ENCODE data around the gene PHC3. TPM values are rescaled to one million over a fixed set of nuclear protein-coding genes. Genes with fewer than 3 reads are reported as not detected.

Gene PHC3
- polyA plus RNA-seq, 1 donor (not counting 4 experiments of a cell fraction or from before 2014, with no cell fraction given) = 32.2 TPM

- Histone ChIP-seq H3K4me1 (ENCODE audit: control insufficient read depth, extremely low read depth, insufficient read depth, low read length) (peaks cover 10% of the 10 kb centered on the region), H3K4me3 (ENCODE audit: control insufficient read depth in 2 of 3, extremely low read depth in 1 of 3, insufficient read depth in 2 of 3, low read depth in 1 of 3, low read length in 3 of 3) (no peak overlapping the region), H3K9me3 (ENCODE audit: control insufficient read depth, low read depth, low read length) (no peaks in the 10 kb centered on the region), H3K36me3 (ENCODE audit: control insufficient read depth in 2 of 2, extremely low read depth in 1 of 2, insufficient read depth in 2 of 2, low read length in 2 of 2) (no peaks in the 10 kb centered on the region), H2AFZ (ENCODE audit: control insufficient read depth, low read length) (no peak overlapping the region), H3K79me2 (ENCODE audit: control insufficient read depth, insufficient read depth, low read length) (peaks cover 23% of the 10 kb centered on the region), H4K20me1 (ENCODE audit: control insufficient read depth, extremely low read depth, insufficient read depth, low read length) (no peaks in the 10 kb centered on the region), H3K27me3 (ENCODE audit: control insufficient read depth, extremely low read depth, insufficient read depth, low read length) (no peaks in the 10 kb centered on the region), H3K4me2 (ENCODE audit: control insufficient read depth, extremely low read depth, insufficient read depth, low read depth, low read length) (no peak overlapping the region), H3K9ac (ENCODE audit: control insufficient read depth, extremely low read depth, insufficient read depth, low read length) (no peak overlapping the region), H3K9me1 (ENCODE audit: control insufficient read depth, extremely low read depth, insufficient read depth, low read length) (no peaks in the 10 kb centered on the region), H3K27ac (ENCODE audit: control insufficient read depth, insufficient read depth, low read length) (no peak overlapping the region)
- FAIRE-seq (no peak), DNase-seq (ENCODE audit: low read depth, low spot score) (no peak)
- TF ChIP-seq EZH2 (IDR thresholded peaks at IDR 0.05; ENCODE audit: low read length) = no peak
- TF ChIP-seq CTCF (optimal IDR thresholded peaks at IDR 0.05 in 1 of 3, IDR thresholded peaks at IDR 0.05 in 1 of 3, conservative IDR thresholded peaks at IDR 0.05 in 1 of 3; ENCODE audit: extremely low read depth in 1 of 3, insufficient read depth in 2 of 3, low read length in 3 of 3) = no peak
- dilution Hi-C loops (cut with MboI; ENCODE audit: extremely low pct_ligation_motif_present, low sequenced_read_pairs) = no loop called here
These were observed 38.3 kb upstream of the PHC3 start for GRCh38 chr3:170219850-170220249.

- H3K27ac ChIP-seq (ENCODE audit: control insufficient read depth, insufficient read depth, low read length) = no peak overlapping the region
- H3K79me2 ChIP-seq (ENCODE audit: control insufficient read depth, insufficient read depth, low read length) = no peaks in the 10 kb centered on the region
- no peaks in the 10 kb centered on the region for H3K9me3 ChIP-seq (ENCODE audit: control insufficient read depth, low read depth, low read length)
- H3K36me3 ChIP-seq (ENCODE audit: control insufficient read depth in 2 of 2, extremely low read depth in 1 of 2, insufficient read depth in 2 of 2, low read length in 2 of 2) = no peaks in the 10 kb centered on the region
- no peak overlapping the region for H3K4me3 ChIP-seq (ENCODE audit: control insufficient read depth in 2 of 3, extremely low read depth in 1 of 3, insufficient read depth in 2 of 3, low read depth in 1 of 3, low read length in 3 of 3)
- H3K9me1 ChIP-seq (ENCODE audit: control insufficient read depth, extremely low read depth, insufficient read depth, low read length) = no peaks in the 10 kb centered on the region
- H3K9ac ChIP-seq (ENCODE audit: control insufficient read depth, extremely low read depth, insufficient read depth, low read length) = no peak overlapping the region
- no peak for DNase-seq (ENCODE audit: low read depth, low spot score)
- no peak for FAIRE-seq
- no peak overlapping the region for H2AFZ ChIP-seq (ENCODE audit: control insufficient read depth, low read length)
- H3K27me3 ChIP-seq (ENCODE audit: control insufficient read depth, extremely low read depth, insufficient read depth, low read length) = no peaks in the 10 kb centered on the region
- dilution Hi-C loops (cut with MboI; ENCODE audit: extremely low pct_ligation_motif_present, low sequenced_read_pairs) = no loop called here
- H3K4me2 ChIP-seq (ENCODE audit: control insufficient read depth, extremely low read depth, insufficient read depth, low read depth, low read length) = no peak overlapping the region
- H4K20me1 ChIP-seq (ENCODE audit: control insufficient read depth, extremely low read depth, insufficient read depth, low read length) = no peaks in the 10 kb centered on the region
- no peaks in the 10 kb centered on the region for H3K4me1 ChIP-seq (ENCODE audit: control insufficient read depth, extremely low read depth, insufficient read depth, low read length)
- TF ChIP-seq EZH2 (IDR thresholded peaks at IDR 0.05; ENCODE audit: low read length) = no peak
- TF ChIP-seq CTCF (optimal IDR thresholded peaks at IDR 0.05 in 1 of 3, IDR thresholded peaks at IDR 0.05 in 1 of 3, conservative IDR thresholded peaks at IDR 0.05 in 1 of 3; ENCODE audit: extremely low read depth in 1 of 3, insufficient read depth in 2 of 3, low read length in 3 of 3) = no peak
These were observed 30.1 kb upstream of the PHC3 start for GRCh38 chr3:170211668-170212067.

Data from keratinocyte (primary cell).